HG02588 (cell line): ENCODE data around the gene IRF4.

Experiments used
- ATAC-seq: cut with Tn5 transposase; IDR thresholded peaks from one replicate; pipeline ENCODE4 v1.9.1; 2021; ENCODE audit warnings: mild to moderate bottlenecking, moderate library complexity; ENCODE audit not compliant: unreplicated experiment

IRF4 gene

DNA sequence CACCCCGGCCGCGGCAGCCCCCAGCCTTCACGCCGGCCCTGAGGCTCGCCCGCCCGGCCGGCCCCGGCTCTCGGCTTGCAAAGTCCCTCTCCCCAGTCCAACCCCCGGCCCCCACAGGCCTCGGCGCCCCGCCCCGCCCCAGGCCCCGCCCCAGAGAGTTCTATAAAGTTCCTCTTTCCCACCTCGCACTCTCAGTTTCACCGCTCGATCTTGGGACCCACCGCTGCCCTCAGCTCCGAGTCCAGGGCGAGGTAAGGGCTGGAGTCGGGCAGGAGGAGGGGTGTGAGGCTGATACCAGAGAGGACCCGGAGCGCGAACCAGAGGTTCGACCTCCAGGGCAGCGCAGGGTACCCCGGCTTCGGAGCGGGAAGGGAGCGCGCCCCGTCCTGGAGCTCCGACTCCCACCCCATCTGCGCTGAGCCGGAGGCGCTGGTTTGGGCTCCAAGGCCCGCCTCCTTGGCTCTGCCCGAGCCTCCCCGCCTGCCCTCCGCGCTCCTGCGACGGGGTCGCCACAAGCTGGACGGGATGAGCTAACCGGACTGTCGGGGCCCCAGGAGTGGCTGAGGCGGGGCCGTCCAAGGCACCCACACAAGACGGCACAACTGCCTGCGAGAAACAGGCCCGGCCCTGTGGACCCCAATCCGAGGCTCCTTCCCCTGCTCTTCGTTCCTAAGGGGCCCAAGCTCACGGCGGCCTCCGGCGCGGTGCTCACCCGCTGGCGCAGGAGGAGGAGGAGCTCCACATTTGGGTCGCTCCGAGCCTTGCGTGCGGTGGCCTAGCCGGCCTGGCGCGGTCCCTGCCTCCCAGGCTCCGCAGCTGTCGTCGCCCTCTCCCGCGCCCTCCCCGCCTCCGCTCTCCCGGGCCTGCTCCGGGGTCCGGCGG is at the start of gene IRF4:
TSS of gene IRF4 (plus strand) at position 194 of the 882 bp plus-strand sequence. CDS start 1,401 bp downstream, outside the sequence.
- ATAC-seq, result peak; percentile 41

DNA sequence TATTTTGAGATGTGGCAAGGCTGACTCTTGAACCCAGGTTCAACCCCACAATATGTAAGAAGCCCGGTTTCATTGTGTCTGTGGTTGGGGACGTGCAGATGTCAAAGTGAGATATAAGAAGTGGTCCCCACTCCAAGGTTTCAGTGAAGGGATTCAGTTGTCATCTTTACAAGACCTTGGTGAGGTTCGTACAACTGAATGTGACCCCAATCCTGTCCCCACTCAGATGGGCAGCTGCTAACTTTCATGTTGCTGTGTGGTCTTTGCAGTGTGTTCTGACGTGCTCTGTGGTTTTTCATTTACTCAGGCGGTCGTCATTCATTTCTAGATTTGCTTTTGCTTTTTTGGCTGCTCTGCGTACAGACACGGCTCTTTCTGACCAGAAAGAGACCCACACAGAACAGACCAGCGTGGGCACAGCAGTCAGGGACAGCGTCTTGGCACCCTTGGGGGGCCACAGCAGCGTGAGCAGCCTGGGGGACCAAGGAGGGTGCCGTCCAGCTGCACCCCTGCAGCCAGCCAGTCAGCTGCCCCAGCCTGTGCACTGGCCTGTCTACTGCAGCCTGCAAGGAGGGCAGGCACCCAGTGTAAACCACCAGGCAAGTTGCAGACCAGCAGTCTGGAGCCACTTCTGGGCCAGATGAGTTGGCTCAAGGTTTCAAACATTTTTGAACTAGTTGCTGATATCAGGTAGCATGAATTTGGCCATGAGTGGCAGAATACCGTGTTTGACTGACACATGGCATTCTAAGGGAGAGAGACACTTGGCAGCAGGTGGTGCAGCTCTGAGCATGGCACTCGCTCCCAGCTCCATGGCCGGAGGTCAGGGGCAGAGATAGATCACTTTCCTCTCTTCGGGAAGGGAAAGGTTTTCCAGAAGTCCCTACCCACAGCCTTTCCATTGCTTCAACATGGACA is 49.4 kb upstream of the IRF4 start:
- peak; percentile 59 for ATAC-seq

DNA sequence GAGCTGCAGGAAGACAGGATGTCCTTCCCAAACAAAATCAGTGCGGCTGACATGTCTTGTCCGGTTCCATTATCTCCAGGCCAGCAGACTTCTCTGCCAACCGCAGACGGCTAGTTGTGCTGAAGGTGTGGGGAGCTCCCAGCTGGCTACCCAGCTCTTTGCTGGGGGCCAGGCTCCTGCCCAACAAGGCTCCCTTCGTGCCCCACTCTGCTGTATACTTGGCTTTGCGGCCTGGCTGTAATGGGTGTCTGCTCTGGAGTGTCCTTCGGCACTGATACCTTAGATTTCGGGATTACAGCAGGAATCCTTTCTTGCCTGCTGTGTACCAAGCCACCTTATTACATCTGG is 48.7 kb upstream of the IRF4 start:
- no peak for ATAC-seq

DNA sequence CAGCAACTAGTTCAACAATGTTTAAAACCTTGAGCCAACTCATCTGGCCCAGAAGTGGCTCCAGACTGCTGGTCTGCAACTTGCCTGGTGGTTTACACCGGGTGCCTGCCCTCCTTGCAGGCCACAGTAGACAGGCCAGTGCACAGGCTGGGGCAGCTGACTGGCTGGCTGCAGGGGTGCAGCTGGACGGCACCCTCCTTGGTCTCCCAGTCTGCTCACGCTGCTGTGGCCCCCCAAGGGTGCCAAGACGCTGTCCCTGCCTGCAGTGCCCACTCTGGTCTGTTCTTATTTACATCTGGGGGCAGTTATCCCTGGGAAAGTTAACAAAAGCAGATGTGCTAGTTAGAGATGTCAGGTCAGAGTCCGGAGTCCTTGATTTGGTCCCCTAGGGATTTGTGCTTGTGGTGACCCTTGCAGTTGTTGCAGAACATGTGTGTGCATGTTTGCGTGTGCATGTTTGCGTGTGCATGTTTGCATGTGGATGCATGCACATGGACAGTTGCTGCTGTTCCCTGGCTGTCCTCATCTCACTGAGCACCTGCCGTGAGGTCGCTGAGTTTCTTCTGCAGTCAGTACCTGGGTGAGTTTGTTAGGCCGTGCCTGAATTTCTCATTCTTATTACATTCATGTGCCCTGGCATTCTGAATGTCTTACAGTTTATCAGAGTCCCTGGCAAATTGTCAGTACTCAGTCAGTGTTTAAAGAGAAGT is 48.2 kb upstream of the IRF4 start:
- no peak for ATAC-seq

DNA sequence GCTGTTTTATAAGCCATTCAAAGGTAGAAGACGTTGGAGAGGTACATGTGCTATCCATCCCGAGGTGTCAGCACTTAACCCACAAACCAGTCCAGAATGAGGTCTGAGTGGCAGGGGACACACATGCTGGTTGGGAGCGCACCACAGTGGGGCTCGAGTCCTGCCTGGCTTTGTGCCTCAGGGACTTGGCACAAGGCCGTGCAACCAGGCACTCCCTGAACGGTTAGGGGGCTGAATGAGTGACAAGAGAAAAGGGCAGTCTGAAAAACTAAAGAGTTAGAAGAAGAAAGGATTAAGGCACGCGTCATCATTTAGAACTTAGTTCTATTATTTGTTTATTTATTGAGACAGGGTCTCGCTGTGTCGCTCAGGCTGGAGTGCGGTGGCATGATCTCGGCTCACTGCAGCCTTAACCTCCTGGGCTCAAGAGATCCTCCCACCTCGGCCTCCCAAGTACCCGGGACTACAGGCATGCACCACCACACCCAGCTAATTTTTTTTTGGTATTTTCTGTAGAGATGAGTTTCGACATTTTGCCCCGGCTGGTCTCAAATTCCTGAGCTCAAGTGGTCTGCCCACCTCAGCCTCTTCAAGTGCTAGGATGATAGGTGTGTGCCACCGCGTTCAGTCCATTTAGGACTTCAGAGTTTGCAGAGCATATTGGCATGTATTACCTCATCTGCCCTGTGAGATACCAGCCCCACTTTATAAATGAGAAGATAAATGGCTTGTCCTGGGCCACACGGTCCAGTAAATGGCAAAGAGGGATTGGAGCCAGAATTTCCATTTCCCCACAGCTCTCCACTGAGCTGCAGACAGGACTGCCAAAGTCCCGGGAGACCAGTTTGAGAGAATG is 47.4 kb upstream of the IRF4 start:
- ATAC-seq, result no peak

DNA sequence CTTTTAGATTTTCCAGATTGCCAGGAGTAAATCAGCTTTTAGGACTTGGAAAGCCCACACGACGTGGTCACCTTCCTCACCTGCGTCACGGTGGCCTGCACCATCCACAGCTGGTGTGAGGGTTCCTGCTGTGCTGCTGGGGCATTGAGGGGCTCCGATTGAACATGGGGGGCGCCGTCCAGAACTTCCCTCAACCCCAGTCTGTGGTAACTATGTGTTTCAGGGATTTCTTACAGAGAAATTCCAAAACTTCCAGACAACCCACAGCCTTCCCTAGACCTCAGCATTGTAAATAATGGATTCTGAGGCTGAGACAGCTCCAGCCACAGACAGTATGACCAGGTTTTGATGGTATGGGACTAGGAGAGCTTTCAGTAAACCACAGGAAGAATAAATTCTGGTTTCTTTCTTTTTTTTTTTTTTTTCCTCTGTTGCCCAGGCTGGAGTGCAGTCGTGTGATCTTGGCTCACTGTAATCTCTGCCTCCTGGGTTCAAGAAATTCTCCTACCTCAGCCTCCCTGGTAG is 46.7 kb upstream of the IRF4 start:
- ATAC-seq, result no peak

DNA sequence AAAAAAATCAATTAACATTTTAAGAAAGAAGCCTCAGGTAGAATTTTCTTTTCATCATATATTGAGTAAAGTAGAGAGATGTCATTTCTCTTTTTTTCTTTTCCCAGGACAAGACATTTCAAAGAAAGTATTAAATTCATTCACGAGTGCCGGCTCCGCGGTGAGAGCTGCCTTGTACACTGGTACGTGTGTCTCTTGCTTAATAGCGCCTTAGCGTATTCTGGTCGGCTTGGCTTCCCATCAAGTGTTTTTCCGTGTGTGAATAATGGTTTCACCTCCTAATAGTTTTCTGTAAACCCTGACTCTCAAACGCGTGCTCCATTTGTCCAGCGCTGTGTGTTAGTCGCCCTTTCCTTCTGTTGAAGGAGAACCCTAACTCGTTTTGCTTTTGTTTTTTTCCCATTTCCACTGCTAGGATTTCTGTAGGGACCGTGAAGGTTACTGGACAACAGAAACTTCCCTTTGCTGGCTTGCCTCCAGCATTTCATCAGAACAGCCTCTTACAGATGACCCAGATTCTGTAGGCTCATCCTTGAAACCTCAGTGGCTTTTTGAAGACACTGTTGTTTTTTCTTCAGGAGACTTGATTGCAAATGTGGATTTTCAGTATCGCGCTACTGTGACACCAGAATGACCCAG is 45.7 kb upstream of the IRF4 start:
- no peak for ATAC-seq

DNA sequence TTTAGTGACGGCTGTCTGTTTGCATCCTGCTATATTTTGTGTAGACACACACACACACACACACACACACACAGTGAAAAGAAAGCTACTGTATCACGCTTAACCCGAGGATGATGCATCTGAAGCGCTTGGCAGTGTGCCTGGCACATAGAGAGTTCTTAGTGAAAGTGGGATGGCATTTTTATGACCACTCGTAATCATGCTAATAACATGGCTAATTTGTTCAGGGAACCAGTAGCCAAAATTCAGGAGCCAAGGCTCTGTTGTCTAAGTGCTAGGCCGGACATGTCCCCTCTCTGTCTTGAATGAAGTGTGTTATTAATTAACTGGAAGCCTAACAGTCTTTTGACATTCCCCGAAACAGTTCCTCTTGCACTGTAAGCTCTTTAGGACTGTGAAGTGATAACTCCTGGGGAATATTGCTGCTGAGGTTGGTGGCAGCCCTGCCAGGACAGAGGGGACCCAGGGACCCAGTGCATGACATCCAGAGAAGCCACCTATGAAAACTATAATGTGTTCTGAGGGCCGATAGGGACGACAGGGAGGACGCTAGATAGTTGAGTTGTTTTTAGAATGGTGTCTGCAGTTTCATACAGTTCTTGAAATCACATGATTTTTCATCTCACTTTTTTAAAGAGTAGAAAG is 45.0 kb upstream of the IRF4 start:
- no peak for ATAC-seq

DNA sequence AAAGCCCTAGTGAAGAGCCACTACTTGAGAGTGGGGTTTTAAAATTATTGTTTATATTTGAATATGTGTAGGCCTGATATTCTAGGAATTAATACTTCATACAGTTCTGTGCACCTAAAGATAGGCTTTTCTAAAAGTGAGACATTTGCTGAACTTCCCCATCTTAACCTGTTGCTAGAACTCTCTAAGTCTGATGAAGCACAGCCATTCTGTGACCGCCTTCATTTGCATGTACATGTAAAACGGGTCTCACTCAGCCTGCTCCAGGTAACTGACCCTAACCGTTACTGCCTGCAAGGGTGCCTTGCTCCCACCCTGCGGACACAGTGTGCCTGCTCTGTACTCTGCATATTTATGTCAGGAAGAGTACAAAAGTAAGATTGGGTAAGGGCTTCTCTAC is 44.3 kb upstream of the IRF4 start:
- peak; percentile 63 for ATAC-seq

DNA sequence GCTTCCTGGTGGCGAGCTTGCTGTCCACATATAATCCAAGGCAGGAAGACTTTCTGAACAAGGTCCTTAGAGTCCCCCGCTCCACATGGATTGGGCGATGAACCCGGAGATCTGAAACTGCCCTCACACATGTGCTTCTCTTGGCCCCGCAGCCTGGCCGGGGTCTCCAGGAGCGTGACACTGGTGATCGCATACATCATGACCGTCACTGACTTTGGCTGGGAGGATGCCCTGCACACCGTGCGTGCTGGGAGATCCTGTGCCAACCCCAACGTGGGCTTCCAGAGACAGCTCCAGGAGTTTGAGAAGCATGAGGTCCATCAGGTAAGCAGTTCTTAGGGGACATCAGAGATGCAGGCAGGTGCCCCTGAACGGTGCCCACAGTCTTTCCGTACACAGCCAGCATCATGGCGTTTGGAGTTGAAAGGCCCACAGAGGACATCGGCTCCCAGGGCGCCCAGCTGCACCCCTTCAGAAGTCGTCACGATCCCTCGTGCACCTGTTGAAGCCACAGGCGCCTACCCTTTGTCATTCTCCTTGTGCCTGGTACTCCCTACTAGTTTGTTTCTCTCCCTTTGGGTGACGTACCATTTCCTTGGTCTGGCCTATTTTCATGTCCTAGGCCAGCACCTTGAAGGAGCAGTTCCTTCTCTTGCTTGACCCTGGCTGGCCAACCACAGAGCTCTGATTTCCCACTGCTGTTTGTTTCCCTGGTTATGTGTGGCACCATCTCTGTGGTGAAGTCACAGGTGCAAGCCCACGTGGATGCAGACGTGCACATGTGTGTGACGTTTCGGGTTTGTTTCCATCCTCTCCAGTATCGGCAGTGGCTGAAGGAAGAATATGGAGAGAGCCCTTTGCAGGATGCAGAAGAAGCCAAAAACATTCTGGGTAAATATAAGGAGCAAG is 43.3 kb upstream of the IRF4 start:
- no peak for ATAC-seq

DNA sequence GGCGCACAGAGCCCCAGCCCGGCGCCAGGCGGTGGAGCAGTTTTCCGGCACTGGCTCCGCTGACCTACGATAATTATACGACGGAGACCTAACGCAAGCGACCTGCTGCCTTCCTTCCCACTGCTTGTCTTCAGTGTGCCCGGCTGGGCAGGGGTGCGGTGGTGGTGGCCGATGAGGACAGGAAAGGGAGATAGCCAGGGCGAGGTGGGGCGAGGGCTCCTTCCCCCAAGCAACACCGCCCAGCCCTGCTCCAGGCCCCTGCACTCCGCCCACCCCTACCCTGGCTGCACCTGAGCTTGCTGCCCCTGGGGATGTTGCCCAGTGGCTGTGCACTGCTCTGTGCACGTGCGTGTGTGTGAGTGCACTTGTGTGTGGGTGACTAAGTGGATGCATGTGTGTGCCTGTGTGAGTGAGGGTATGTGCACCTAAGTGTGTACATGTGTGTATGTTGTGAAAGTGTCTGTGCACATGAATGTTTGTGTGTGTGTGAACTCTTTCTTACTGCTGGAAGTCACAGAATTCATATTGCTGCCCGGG is 42.6 kb upstream of the IRF4 start:
- no peak for ATAC-seq

DNA sequence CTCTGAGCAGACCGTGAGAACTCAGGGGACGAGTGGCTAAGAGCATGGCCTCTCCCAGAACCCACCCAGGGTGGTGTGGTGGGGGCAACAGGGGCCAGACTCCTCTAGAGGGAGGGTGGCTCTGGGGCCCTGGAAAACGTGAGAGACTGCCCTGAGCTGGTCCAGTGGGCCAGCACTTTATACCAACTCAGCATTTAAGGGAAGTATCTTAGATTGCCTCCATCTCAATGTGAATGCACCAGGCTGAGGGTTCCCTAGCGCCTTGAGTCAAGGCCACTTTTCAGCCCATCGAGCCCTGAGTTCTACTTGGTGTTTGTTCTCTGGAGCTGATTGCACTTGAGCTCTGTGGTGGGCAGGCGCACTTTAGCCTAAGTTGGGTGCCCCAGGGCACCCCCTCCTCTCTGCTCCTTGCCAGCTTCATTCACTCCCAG is 42.0 kb upstream of the IRF4 start:
- no peak for ATAC-seq

DNA sequence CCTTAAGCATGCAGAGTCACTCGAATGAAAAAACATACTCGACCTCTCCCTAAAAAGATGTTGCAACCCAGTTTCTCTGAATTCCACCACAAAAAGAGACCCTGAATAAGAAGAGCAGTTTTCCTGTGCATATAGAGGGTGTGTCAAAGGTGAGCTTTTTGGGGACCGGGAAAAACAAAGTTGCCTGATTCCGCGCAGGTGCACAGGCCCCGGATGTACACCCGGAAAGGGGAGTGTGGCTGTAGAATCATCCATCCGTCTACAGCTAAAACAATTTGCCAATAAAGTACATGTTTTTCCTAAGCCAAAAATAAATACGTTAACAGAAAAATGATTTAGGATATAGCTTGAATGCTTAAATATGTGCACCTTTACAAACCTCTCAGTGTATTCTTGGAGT is 41.2 kb upstream of the IRF4 start:
- ATAC-seq, result no peak

DNA sequence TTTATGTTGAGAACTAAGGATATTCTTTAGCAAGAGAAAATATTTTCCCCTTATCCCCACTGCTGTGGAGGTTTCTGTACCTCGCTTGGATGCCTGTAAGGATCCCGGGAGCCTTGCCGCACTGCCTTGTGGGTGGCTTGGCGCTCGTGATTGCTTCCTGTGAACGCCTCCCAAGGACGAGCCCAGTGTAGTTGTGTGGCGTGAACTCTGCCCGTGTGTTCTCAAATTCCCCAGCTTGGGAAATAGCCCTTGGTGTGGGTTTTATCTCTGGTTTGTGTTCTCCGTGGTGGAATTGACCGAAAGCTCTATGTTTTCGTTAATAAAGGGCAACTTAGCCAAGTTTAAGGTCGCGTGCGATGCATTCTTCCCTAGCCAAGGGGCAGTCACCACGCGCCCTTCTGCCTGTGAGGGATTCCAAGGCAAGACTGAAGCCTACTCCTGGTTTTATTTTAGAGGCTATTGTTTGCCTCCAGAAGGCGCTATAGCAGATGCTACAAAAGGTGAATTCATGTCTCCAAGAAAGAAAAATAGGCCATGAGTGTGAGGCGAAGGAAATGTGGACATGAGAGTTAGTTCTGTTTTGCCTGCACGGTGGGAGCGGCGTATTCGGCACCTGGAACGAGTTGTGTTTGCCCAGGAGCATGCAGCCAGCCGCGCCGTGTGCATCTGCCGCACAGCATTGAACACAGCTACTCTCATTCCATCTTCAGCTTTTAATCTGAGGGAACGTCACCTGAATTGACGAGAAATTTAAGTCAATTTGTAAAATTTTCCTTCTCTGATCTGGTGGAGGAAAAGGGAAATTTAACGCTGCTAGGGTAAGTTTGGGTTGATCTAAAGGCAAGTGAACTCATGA is 40.3 kb upstream of the IRF4 start:
- ATAC-seq, result no peak

DNA sequence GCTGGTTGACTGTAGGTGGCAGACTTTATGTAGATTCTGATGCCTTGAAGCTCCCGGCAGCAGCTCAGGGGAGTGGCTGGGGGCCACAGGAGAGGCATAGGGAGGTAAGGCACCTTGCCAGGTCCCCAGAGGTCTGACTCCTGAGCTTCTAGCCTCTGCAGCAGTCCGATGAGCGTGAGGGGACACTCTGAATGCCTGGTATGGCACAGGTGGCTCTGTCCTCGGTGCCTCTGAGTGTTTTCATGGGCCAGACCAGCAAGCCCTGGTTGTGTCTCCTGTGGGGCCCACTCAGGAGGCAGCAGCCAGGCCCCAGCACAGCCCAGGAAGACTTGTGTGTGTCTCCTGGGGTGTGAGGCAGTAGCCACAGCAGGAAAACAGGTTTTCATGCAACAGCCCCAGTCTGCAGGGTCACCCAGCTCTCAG is 39.7 kb upstream of the IRF4 start:
- no peak for ATAC-seq

DNA sequence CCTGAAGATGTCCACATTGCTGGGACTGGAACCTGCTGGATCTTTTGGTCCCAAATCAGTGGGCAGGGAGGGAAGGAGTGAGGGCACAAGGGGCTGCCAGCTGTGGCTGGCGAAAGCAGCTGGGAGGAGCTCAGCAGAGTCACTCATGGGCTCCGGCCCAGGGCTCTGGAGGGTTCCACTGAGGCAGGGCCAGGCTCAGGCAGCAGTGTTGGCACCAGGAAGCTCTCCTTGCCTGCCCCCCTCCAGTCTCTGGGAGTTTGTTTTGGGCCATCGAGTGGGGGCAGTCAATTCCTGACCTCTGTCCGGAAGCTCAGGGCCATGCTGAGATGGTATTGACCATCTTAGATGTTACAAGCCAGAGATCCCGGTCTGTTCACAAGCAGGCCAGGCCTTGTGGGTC is 39.1 kb upstream of the IRF4 start:
- ATAC-seq, result no peak
